ENCODE data around the gene SH3BP1.

- TF ChIP-seq CTCF (IDR thresholded peaks at IDR 0.05): no peak
- no peak for TF ChIP-seq POLR2A (IDR thresholded peaks at IDR 0.05)
These were observed 5.0 kb upstream of the SH3BP1 start for GRCh38 chr22:37634417-37634924.

All from right lobe of liver (tissue), 4 donors.